HG03060 (cell line): ENCODE measurements around the gene ZNF543.
"Not testable (repeated sequence)": the region's sequence is repeated elsewhere in the genome, so short reads cannot be mapped to it uniquely, and the experiment has no call there.

Experiments used
- ATAC-seq: cut with Tn5 transposase; IDR thresholded peaks from one replicate; pipeline ENCODE4 v1.9.1; 2021; ENCODE audit warnings: low read depth, moderate number of reproducible peaks; ENCODE audit not compliant: unreplicated experiment

ZNF543 gene

DNA sequence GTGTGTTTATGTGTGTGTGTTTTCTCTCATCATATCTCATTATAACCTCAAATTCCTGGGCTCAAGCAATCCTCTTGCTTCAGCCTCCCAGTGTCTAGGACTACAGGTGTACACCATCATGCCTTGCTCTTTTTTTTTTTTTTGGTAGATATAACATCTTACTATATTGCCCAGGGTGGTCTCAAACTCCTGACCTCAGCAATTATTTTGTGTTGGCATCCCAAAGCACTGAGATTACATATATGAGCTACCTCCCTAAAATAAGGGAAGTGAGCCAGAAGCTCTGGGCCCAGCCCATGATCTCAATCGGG, 448 bp upstream of the ZNF543 start:
- ATAC-seq: no peak

DNA sequence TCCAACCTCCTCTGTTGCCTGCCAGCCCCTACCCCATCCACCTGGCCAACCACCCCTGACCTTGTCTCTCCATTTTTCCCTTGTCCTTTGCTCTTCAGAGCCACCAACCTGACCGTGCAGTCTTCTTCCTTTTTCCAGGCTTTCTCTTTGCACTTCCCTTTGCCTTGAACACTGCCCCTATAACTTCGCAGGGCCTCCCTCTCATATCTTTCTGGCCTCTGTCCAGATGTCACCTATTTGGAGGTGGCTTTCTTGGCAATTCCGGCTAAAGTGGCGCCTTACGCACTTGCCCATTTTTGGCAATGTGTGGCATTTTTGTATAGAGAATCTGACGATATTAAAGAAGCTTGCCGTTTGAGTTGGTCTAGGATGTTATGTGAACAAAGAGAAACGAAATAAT, 844 bp downstream of the ZNF543 start:
- no peak for ATAC-seq

DNA sequence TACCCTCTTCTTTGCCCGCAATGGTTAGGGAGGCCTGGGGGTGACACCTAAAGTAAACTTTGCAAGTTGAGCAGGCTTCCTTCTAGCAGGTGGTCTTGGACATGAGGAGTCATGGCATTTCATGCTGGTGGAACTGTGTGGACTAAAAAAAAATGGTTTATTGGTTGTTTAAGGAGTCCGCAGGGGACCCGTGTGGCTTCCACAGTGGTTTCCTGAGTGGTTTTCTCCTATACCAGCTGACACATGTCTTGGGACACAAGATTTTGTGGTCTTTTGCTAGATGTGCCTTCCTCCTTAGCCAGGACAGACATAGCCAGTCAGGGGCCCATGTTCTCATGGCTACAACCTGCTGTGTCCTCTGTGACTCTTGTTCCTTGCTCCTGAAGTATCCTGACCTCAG, 1.5 kb downstream of the ZNF543 start:
- no peak for ATAC-seq

DNA sequence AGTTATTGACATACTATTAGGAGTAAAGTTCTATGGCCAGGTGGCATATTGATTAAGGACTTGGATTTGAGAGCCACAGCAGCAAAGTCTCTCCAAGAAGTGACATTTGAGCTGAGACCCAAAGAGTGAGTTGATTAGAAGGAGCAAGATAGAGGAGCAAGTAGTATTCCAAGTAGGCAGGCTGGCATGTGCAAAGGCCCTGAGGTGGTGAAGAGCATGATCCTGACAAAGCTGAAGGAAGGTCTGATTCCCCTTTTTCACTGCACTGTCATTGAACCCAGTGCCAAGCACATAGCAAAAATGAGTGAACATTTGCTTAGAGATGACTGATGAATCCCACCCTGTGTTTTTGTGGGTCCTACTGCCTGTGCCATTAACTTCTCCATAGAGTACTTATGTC, 4.7 kb downstream of the ZNF543 start:
- no peak for ATAC-seq

DNA sequence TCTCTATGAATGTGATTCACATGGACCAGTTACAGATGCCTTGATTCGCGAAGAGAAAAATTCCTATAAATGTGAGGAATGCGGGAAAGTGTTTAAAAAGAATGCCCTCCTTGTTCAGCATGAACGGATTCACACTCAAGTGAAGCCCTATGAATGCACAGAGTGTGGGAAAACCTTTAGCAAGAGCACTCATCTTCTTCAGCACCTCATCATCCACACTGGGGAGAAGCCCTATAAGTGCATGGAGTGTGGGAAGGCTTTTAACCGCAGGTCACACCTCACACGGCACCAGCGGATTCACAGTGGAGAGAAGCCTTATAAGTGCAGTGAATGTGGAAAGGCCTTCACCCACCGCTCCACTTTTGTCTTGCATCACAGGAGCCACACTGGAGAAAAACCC, 7.7 kb downstream of the ZNF543 start:
- no peak for ATAC-seq

DNA sequence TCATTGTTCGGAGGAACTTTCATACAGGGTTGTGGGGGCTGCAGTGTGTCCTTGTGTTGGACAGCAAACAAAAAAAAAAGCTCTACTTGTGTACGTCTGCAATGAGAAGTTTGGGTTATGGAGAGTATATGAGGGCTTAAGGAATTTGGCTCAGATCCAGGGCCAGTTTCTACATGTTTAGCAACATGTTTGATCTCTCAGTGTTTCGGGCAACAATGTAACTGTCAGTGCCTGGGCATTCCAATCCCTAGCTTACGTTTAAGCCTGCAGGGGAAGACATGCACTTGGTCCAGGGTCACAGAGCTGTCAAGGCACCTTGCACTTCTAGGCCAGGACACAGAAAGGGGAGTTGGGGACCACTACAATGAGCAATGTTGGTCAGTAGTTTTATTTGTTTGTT, 13.9 kb downstream of the ZNF543 start:
- no peak for ATAC-seq

DNA sequence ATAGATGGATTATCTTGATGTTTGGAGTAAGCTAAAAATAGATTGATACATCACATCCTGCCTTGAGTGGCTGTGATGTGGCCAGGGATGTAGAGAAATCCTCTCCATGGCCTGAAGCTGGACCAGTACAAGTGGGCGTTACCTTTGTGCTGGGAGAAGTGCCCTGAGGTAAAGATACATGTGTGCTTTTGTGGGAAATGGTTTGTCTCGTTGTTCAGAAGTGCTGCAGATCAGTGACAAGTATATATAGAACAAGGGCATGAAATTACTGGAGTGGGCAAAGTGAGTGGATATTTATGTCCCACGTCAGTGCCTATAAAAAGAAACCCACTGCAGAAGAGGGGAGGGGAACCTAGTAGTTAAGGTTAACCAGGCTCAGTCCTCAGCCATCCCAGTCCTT, 18.6 kb downstream of the ZNF543 start:
- no peak for ATAC-seq

DNA sequence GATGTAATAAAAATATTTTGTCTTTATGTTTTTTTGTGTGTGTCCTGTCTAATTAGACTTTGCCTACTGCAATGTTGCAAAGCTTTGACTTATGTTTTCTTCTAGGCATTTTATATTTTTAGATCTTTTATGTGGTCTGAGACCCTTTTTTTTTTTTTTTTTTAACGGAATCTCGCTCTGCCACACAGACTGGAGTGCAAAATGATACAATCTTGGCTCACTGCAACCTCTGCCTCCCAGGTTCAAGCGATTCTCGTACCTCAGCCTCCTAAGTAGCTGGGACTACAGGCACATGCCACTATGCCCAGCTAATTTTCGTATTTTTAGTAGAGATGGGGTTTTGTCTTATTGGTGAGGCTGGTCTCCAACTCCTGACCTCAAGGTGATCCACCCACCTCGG, 22.3 kb downstream of the ZNF543 start:
- no peak for ATAC-seq

DNA sequence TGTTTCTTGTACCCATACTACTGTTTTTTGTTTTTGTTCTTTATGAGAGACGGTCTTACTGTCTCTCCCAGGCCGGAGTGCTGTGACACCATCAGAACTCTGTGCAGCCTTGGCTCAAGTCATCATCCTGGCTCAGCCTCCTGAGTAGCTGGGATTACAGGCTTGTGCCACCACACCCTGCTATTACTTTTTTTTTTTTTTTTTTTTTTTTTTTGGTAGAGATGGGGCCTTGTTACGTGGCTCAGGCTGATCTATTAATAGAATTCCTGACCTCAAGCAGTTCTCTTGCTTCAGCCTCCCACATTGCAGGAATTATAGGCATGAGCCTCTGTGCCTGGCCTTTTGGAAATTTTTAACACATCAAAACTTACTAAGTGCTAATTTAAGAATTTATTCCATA, 27.9 kb downstream of the ZNF543 start:
- no peak for ATAC-seq

DNA sequence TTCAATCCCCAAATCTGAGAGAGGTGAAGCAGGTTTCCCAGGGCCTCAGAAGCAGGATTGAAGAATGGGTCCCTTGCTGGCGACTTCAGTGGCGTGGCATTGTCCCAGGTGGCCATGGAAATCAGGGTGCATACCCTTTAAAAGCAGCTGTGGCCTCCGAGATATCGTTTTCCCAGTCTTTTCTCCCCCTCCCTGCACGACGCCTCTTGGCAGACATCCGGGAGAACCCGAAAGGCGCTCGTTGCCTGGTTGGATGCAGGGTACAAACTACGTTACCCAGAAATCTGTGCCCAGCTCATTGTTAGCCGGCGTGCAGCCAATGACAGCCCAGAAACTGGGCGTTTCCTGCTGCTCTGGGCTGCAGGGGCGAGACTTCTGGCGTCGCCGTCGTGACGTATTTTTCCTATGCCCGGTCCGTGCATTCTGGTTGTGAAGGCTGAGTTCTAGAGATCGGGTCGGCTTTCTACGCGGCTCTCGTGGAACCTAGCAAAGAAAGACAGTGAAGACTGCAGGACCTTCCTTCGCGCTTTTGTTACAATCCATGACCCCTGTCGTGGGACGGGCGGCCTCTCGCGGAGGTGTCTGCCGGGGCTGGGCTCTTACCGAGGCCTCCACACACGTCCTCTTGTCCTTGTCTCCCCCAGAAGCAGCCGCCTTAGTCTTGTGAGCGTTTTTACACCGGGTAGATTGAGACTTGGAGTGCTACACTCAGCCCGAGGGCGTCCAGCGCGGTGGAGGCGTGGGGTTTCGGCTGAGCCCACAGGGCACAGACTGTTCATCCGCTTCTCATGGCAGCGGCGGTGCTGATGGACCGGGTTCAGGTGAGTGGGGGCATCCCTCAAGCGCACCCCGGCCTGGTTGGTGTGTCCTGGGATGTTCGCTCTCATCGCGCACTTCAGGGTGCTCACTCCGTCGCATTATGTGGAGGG, 30.9 kb downstream of the ZNF543 start, which contains the start of gene ZNF304:
Gene ZNF304 (plus strand): TSS at position 395 of the 929 bp plus-strand sequence. CDS start 394 bp downstream, at position 789.
- peak; percentile 97 for ATAC-seq

DNA sequence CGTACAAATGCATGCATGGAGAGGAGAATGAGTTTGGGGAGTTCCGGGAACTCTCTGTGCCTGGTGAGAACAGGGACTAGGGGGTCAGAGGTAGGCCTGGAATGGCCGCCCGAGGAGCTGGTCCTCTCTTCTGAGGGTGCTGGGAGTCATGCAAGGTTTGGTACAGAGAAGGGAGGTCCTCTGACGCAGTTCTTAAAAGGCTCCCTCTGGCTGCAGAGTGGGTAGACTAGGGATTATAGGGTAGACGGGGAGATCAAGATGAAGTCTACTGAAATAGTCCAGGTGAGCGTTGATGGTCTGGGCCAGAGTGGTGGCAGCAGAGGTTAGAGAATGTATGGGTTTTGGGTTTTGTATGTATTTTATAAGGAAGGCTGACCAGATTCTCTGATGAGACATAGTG, 31.6 kb downstream of the ZNF543 start:
- ATAC-seq: no peak

DNA sequence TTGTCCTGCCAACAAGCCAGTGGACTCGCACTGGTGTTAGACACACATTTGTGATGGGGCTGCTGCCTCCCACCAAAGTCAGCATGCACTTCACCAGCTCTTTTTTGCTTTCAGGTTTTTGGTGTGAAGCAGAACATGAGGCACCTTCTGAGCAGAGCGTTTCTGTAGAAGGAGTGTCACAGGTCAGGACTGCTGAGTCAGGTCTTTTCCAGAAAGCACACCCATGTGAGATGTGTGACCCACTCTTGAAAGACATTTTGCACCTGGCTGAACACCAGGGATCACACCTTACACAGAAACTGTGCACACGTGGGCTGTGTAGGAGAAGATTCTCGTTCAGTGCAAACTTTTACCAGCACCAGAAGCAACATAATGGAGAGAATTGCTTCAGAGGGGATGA, 35.6 kb downstream of the ZNF543 start:
- no peak for ATAC-seq

DNA sequence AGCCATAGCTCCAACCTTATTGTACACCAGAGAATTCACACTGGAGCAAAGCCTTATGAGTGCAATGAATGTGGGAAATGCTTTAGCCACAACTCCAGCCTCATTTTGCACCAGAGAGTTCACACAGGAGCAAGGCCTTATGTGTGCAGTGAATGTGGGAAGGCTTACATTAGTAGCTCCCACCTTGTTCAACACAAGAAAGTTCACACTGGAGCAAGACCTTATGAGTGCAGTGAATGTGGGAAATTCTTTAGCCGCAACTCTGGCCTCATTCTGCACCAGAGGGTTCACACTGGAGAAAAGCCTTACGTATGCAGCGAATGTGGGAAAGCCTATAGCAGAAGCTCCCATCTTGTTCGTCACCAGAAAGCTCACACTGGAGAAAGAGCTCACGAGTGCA, 37.1 kb downstream of the ZNF543 start:
- no peak for ATAC-seq

DNA sequence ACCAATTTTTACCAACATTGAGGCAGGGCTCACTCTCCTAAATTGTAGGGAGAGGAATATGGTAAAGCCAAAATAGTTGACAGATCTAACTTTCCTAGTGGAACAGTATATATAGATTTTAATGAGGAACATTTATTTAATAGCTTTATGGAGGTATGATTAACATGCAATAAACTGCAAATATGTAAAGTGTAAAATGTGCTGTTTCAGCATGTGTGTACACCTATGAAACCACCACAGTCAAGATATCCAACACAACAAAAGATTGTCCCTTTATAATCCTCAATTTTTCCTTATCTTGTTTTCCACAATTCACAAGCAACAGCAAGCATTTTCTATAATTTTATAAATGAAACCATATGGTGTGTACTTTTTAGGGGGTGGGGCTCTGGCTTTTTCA, 39.0 kb downstream of the ZNF543 start:
- ATAC-seq: no peak

DNA sequence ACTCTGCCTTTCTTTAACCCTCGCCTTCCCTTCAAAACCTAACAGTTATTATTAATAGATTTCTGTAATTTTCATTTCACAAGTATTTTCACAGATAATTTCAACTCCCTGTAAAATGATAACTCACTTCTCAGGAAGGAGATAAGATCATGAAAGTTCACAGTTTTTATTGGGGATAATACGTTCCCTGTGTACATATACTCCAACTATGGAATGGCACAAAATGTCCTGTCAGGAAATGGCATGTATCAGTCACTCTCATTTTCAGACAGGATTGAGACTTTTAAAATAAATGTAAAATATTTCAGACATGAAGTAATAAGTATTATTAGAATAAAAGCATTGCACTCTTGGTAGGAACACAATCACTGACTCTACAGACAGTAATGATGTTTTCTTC, 42.1 kb downstream of the ZNF543 start:
- ATAC-seq: no peak

DNA sequence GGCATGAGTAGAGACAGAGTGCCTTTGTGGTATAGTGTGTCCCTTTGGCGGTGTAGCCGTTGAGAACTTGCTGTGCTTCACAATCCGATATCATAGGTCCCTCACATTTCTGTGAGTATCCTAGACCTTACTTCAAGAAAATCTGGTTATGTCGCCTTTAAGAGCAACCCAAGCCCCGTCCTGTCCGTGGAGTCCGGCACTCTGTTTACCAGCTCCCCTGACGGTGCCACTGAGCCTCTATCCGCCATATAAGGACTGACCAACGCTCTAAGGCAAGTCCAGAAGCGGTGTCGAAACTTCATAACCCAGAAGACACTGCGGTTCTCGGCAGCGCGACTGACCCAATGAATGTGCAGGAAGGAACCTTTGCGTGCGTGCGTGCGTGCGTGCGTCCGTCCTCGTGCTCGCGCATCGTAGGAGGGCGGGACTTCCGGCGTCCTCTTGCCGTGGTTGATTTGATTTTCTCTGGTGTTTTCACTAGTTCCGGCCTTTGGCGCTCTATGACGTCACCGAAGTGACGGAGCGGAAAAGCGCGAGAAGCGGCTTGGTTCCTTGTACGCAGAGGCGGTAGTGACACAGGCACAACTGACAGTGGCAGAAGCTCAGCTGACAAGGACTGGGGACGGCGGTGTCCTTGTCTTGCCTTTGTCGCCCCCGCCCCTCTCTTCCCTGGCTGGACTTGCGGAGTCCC, 42.9 kb downstream of the ZNF543 start, which contains the start of the genes TRAPPC2B and ZNF547:
Gene TRAPPC2B (plus strand): TSS at position 555 of the 691 bp plus-strand sequence. CDS start 1,283 bp downstream, outside the sequence.
Gene ZNF547 (plus strand): TSS at position 555 of the 691 bp plus-strand sequence. CDS start 5,005 bp downstream, outside the sequence.
- ATAC-seq: peak; percentile 88

DNA sequence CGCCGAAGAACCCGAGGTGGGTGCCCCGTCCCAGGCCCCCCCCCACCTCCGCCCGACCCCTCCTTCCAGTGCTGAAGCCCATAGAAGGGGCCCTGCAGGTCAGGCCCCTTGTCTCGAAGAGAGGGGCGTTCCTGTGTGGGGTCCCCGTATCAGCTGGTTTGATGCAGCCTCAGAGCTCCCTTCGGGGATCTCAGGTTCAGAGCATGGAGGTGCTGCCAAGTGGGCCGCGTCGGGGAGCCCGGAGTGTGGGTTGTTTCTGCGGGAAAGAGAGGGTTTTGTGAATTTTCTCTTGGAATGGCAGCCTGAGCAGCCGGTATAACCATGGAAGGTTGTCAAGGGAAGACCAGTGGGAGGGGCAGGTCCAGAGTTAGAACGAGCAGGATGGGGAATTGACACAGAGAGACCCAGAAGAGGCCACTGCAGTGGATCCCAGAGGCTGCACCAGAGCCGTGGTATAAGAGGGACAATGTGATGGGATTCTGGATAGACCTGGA, 43.5 kb downstream of the ZNF543 start:
- ATAC-seq: no peak

DNA sequence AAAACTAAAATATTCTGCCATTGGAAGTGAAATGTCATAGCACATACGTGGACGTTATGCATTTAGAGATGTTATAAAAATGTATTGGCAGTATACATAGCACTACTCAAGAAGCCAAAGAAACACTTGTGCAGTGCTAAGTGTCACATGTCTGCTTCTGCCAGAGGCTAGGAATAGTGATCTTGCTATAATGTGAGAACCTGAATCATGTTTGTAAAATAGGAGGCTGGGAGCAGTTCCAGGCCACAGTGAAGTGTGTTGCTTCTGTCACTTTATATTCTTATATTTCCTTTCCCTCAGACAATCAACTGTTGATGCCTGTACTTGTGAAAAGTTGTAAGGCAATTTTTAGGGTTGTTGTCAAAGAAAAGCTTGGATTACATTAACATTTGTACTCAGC, 46.5 kb downstream of the ZNF543 start:
- no peak for ATAC-seq

DNA sequence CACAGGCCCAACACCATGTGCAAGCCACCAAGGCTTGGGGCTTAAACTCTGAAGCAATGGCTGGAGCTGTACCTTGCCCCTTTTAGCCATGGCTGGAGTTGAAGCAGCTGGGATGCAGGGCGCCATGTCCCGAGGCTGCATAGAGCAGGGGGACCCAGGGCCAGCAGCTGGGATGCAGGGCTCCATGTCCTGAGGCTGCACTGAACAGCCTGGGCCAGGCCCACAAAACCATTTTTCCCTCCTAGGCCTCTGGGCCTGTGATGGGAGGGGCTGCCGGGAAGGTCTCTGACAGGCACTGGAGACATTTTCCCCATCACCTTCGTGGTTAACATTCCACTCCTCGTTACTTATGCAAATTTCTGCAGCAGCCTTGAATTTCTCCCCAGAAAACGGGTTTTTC, 53.9 kb downstream of the ZNF543 start:
- ATAC-seq: no peak

DNA sequence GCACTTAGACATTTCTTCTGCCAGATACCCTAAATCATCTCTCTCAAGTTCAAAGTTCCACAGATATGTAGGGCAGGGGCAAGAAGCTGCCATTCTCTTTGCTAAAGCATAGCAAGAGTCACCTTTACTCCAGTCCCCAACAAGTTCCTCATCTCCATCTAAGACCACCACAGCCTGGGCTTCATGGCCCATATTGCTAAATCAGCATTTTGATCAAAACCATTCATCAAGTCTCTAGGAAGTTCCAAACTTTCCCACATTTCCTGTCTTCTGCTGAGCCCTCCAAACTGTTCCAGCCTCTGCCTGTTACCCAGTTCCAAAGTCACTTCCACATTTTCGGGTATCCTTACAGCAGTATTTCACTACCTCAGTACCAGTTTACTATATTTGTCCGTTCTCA, 54.4 kb downstream of the ZNF543 start:
- ATAC-seq: not testable (repeated sequence)

DNA sequence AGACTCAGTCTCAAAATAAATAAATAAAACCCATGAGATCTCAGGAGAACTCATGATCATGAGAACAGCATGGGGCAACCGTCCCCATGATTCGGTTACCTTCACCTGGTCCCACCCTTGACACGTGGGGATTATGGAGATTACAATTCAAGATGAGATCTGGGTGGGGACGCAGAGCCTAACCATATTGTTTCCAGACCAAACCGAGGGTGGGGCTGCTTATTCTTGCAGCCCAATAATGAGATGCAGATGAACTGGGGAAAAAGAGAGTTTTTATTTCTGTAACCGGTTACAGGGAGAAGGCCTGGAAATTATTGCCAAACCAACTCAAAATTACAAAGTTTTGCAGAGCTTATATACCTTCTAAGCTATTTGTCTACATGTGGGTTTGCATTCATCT, 55.9 kb downstream of the ZNF543 start:
- no peak for ATAC-seq
